ENCODE results near the gene HEMK1. TPM values are rescaled to one million over a fixed set of nuclear protein-coding genes. Genes with fewer than 3 reads are reported as not detected.
A peak's percentile ranks its signal among the peaks of the same experiment; 100 is the strongest.

Gene HEMK1
- total RNA-seq, 4 donors from 2014 or later, result 7.3 to 11.6 (median 7.9) TPM

GRCh38 chr3:50581459-50581842, 12.1 kb downstream of the HEMK1 start:
- TF ChIP-seq, protein P1, sequence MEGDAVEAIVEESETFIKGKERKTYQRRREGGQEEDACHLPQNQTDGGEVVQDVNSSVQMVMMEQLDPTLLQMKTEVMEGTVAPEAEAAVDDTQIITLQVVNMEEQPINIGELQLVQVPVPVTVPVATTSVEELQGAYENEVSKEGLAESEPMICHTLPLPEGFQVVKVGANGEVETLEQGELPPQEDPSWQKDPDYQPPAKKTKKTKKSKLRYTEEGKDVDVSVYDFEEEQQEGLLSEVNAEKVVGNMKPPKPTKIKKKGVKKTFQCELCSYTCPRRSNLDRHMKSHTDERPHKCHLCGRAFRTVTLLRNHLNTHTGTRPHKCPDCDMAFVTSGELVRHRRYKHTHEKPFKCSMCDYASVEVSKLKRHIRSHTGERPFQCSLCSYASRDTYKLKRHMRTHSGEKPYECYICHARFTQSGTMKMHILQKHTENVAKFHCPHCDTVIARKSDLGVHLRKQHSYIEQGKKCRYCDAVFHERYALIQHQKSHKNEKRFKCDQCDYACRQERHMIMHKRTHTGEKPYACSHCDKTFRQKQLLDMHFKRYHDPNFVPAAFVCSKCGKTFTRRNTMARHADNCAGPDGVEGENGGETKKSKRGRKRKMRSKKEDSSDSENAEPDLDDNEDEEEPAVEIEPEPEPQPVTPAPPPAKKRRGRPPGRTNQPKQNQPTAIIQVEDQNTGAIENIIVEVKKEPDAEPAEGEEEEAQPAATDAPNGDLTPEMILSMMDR (IDR thresholded peaks at IDR 0.05), result no peak
- TF ChIP-seq EP300 (IDR thresholded peaks at IDR 0.05; ENCODE audit: low read depth), result no peak
- no peak for TF ChIP-seq POLR2A (IDR thresholded peaks at IDR 0.05)
- TF ChIP-seq POLR2AphosphoS5 (IDR thresholded peaks at IDR 0.05), result no peak
- in situ Hi-C loops (cut with MboI; ENCODE audit: low pct_ligation_motif_present in 1 of 4, low pct_unique_long_range_greater_than_20kb in 1 of 4, low sequenced_read_pairs in 3 of 4) (no loop called here), intact Hi-C loops (cut with DNase I; ENCODE audit: low total_unique reads) (no loop called here)
- no peaks in the 10 kb centered on the region for H3K36me3 ChIP-seq
- no peaks in the 10 kb centered on the region for H3K4me1 ChIP-seq
- no peaks in the 10 kb centered on the region for H3K9me3 ChIP-seq
- DNase-seq, result no peak
- H3K27me3 ChIP-seq, result no peaks in the 10 kb centered on the region
- H3K27ac ChIP-seq, result no peak overlapping the region
- WGBS, 2 donors (ENCODE audit: low coverage in 1 of 2), result 100% methylated on average over 1 of the region's 2 CpGs; no CpG with 5 or more reads in 1 of the 2 donors
- no peak overlapping the region for H3K4me3 ChIP-seq

- no peaks in the 10 kb centered on the region for H3K9me3 ChIP-seq
- in situ Hi-C loops (cut with MboI; ENCODE audit: low pct_ligation_motif_present in 1 of 4, low pct_unique_long_range_greater_than_20kb in 1 of 4, low sequenced_read_pairs in 3 of 4), result no loop called here
- WGBS, 2 donors (ENCODE audit: low coverage in 1 of 2), result 80% methylated on average over 9 of the region's 9 CpGs; no CpG with 5 or more reads in 1 of the 2 donors
- intact Hi-C loops (cut with DNase I; ENCODE audit: low total_unique reads), result no loop called here
- H3K4me1 ChIP-seq, result no peaks in the 10 kb centered on the region
- no peak overlapping the region for H3K27ac ChIP-seq
- DNase-seq, result no peak
- H3K36me3 ChIP-seq, result no peaks in the 10 kb centered on the region
- no peak for TF ChIP-seq EP300 (IDR thresholded peaks at IDR 0.05; ENCODE audit: low read depth)
- no peak for TF ChIP-seq POLR2AphosphoS5 (IDR thresholded peaks at IDR 0.05)
- TF ChIP-seq, protein P1 (IDR thresholded peaks at IDR 0.05), result no peak
- no peak for TF ChIP-seq POLR2A (IDR thresholded peaks at IDR 0.05)
- H3K27me3 ChIP-seq, result no peaks in the 10 kb centered on the region
- H3K4me3 ChIP-seq, result no peak overlapping the region
Observed at GRCh38 chr3:50582083-50582482, 12.8 kb downstream of the HEMK1 start.

DNA sequence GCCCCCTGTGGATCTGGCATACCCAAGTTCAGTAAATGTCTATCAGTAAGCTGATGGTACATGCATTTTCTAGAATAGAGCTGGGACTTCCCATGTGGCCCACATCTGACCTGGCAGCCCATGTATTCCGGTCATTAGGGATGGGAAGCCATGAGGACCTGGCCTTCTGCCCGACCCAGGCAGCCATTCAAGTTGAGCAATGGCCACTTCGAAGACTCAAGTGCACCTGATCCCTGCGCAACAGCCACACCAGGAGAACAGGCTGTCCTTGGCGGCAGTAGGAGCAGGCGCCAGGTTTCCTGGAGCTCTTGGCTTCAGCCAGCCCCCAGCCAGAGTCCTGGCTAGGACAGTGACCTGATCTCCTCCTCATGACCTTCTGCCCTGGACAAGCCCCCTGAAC, 14.6 kb downstream of the HEMK1 start:
- Histone ChIP-seq H3K9me3 (no peaks in the 10 kb centered on the region), H3K4me3 (no peak overlapping the region), H3K27me3 (no peaks in the 10 kb centered on the region), H3K36me3 (no peaks in the 10 kb centered on the region), H3K27ac (no peak overlapping the region), H3K4me1 (no peaks in the 10 kb centered on the region)
- intact Hi-C loops (cut with DNase I; ENCODE audit: low total_unique reads), result no loop called here
- in situ Hi-C loops (cut with MboI; ENCODE audit: low pct_ligation_motif_present in 1 of 4, low pct_unique_long_range_greater_than_20kb in 1 of 4, low sequenced_read_pairs in 3 of 4), result no loop called here
- no peak for TF ChIP-seq POLR2A (IDR thresholded peaks at IDR 0.05)
- TF ChIP-seq EP300 (IDR thresholded peaks at IDR 0.05; ENCODE audit: low read depth), result no peak
- TF ChIP-seq, protein P1 (IDR thresholded peaks at IDR 0.05), result no peak
- TF ChIP-seq POLR2AphosphoS5 (IDR thresholded peaks at IDR 0.05), result peak in 2 of 3 donors; percentile 10 to 55
- 88% methylated on average over 6 of the region's 6 CpGs; no CpG with 5 or more reads in 1 of the 2 donors for WGBS, 2 donors (ENCODE audit: low coverage in 1 of 2)
- DNase-seq, result no peak

DNA sequence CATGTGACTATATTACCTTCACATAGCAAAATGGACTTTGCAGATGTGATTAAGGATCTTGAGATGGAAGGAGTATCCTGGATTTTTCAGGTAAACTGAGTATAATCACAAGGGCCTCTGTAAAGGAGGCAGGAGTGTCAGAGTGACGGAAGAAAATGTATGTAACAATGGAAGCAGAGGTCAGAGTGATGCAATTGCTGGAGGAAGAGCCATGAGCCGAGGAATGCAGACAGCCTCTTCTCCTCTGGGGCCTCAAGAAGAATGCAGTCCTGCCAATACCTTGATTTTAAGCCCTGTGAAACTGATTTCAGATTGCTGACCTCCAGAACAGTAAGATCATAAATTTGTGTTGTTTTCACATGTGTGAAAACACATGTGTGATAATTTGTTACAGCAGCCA, 15.1 kb downstream of the HEMK1 start:
- in situ Hi-C loops (cut with MboI; ENCODE audit: low pct_ligation_motif_present in 1 of 4, low pct_unique_long_range_greater_than_20kb in 1 of 4, low sequenced_read_pairs in 3 of 4), result no loop called here
- Histone ChIP-seq H3K9me3 (no peaks in the 10 kb centered on the region), H3K4me1 (no peaks in the 10 kb centered on the region), H3K27ac (no peak overlapping the region), H3K4me3 (no peak overlapping the region), H3K36me3 (no peaks in the 10 kb centered on the region), H3K27me3 (no peaks in the 10 kb centered on the region)
- WGBS, 2 donors (ENCODE audit: low coverage in 1 of 2), result 58 to 82% methylated on average over 2 of the region's 2 CpGs
- TF ChIP-seq POLR2AphosphoS5 (IDR thresholded peaks at IDR 0.05) (no peak), EP300 (IDR thresholded peaks at IDR 0.05; ENCODE audit: low read depth) (no peak), POLR2A (IDR thresholded peaks at IDR 0.05) (no peak)
- TF ChIP-seq, protein P1 (IDR thresholded peaks at IDR 0.05), result no peak
- intact Hi-C loops (cut with DNase I; ENCODE audit: low total_unique reads), result no loop called here
- DNase-seq, result no peak

Data from transverse colon (tissue), 4 donors.